Measurements from ENCODE around the gene YES1.

Gene YES1

GRCh38 chr18:708096-708495, 103.9 kb downstream of the YES1 start:
- peak; percentile 26 for DNase-seq (ENCODE audit: low read depth)
- no peak overlapping the region for H3K4me3 ChIP-seq (ENCODE audit: low read depth, low read length)
- TF ChIP-seq, protein P1, sequence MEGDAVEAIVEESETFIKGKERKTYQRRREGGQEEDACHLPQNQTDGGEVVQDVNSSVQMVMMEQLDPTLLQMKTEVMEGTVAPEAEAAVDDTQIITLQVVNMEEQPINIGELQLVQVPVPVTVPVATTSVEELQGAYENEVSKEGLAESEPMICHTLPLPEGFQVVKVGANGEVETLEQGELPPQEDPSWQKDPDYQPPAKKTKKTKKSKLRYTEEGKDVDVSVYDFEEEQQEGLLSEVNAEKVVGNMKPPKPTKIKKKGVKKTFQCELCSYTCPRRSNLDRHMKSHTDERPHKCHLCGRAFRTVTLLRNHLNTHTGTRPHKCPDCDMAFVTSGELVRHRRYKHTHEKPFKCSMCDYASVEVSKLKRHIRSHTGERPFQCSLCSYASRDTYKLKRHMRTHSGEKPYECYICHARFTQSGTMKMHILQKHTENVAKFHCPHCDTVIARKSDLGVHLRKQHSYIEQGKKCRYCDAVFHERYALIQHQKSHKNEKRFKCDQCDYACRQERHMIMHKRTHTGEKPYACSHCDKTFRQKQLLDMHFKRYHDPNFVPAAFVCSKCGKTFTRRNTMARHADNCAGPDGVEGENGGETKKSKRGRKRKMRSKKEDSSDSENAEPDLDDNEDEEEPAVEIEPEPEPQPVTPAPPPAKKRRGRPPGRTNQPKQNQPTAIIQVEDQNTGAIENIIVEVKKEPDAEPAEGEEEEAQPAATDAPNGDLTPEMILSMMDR (IDR thresholded peaks at IDR 0.05; ENCODE audit: insufficient read depth, low read depth, low read length, missing control alignments): no peak

- no peak for DNase-seq (ENCODE audit: low read depth)
- TF ChIP-seq, protein P1 (IDR thresholded peaks at IDR 0.05; ENCODE audit: insufficient read depth, low read depth, low read length, missing control alignments): no peak
- no peak overlapping the region for H3K4me3 ChIP-seq (ENCODE audit: low read depth, low read length)
These were observed 105.6 kb downstream of the YES1 start for GRCh38 chr18:706405-706804.

DNA sequence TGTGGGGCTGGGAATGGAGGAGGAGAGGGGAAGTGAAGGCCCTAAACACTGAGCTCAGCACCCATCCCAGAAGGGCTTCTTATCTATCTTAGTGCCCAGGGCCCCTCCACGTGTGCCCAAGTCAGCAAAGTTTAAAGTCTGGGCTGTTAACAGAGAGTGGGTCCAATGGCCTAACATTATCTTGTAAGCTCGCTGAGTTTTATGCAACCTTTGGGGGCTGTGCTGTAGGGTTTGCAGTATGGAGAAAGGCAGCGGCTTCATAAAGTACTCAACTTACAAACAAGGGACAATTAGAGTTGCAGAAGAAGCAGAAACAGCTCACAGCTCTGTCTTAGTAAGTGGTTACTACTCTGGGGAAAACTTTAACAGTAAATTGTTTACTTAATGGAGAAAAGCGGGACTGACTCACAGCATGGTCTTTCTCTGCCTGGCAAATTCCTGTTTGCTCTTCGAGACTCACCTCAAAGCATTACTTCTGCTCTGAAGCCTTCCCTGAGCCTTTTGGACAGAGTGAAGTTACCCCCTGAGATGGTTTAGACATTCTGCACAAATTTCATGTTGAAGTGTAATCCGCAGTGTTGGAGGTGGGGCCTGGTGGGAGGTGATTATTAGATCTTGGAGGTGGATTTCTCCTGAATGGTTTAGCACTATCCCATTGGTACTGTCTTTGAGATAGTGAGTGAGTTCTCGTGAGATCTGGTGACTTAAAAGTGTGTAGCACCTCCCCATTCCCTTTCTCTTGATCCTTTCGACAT, 108.7 kb downstream of the YES1 start:
- DNase-seq (ENCODE audit: low read depth): no peak
- TF ChIP-seq, protein P1 (IDR thresholded peaks at IDR 0.05; ENCODE audit: insufficient read depth, low read depth, low read length, missing control alignments): no peak
- no peak overlapping the region for H3K4me3 ChIP-seq (ENCODE audit: low read depth, low read length)

GRCh38 chr18:697800-698199, 114.2 kb downstream of the YES1 start:
- no peak for DNase-seq (ENCODE audit: low read depth)
- TF ChIP-seq, protein P1 (IDR thresholded peaks at IDR 0.05; ENCODE audit: insufficient read depth, low read depth, low read length, missing control alignments): no peak
- no peak overlapping the region for H3K4me3 ChIP-seq (ENCODE audit: low read depth, low read length)

- H3K4me3 ChIP-seq (ENCODE audit: low read depth, low read length): no peak overlapping the region
- no peak for DNase-seq (ENCODE audit: low read depth)
- TF ChIP-seq, protein P1 (IDR thresholded peaks at IDR 0.05; ENCODE audit: insufficient read depth, low read depth, low read length, missing control alignments): no peak
These were observed 115.0 kb downstream of the YES1 start for GRCh38 chr18:697012-697411.

GRCh38 chr18:693466-694187, 118.4 kb downstream of the YES1 start:
- DNase-seq (ENCODE audit: low read depth): no peak
- no peak overlapping the region for H3K4me3 ChIP-seq (ENCODE audit: low read depth, low read length)
- TF ChIP-seq, protein P1 (IDR thresholded peaks at IDR 0.05; ENCODE audit: insufficient read depth, low read depth, low read length, missing control alignments): no peak
